H54 (cell line): ENCODE measurements around the gene UCMA.

ENCODE experiments used
- DNase-seq: peaks from one replicate; pipeline ENCODE4 v3.0.0; 2011; ENCODE audit warnings: low spot score, mixed read lengths; ENCODE audit not compliant: insufficient read length
- FAIRE-seq: peaks from 3 replicates; lab custom pipeline; 2011; peaks lifted over from hg19 to GRCh38; lab: Jason Lieb, UNC
- POLR2A ChIP-seq: IDR thresholded peaks from 2 replicates; pipeline ENCODE4 v1.6.1; 2011; ENCODE audit warnings: low read depth, mild to moderate bottlenecking, low read length

UCMA gene

GRCh38 chr10:13188593-13188992, 45.6 kb downstream of the UCMA start:
- FAIRE-seq (no peak), DNase-seq (no peak)
- no peak for TF ChIP-seq POLR2A

DNA sequence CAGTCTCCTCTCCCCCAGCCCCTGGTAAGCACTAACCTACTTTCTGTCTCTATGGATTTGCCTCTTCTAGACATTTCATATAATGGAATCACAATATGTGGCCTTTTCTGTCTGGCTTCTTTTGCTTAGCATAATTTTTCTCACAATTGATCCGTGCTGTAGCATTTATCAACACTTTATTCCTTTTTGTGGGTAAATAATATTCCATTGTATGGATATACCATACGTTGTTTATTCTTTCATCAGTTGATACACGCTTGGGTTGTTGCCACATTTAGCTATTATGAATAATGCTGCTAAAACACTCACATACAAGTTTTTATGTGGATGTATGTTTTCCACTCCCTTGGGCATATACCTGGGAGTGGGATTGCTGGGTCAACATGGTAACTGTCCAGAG, 47.0 kb downstream of the UCMA start:
- FAIRE-seq (no peak), DNase-seq (no peak)
- no peak for TF ChIP-seq POLR2A

GRCh38 chr10:13184730-13185514, 49.3 kb downstream of the UCMA start:
- TF ChIP-seq POLR2A: no peak
- FAIRE-seq (no peak), DNase-seq (no peak)

DNA sequence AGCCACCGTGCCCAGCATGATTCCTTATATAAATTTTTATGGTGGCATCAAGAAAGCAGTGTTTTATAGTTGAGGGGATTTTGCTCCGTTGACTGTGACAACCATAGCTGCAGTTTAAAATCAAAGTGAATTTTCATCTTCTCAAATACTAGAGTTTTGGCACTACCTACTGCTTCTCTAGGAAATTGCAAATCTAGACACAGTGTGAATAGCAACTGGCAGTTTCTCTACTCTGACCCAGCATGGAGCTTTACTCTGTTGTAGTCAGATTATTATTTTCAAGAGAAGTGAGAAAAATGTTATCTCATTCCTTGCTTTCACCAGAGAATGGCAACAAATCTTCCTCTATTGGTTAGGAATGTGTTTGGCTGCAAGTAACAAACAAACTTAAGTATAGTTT, 49.9 kb downstream of the UCMA start:
- FAIRE-seq: no peak
- no peak for DNase-seq
- TF ChIP-seq POLR2A: no peak

DNA sequence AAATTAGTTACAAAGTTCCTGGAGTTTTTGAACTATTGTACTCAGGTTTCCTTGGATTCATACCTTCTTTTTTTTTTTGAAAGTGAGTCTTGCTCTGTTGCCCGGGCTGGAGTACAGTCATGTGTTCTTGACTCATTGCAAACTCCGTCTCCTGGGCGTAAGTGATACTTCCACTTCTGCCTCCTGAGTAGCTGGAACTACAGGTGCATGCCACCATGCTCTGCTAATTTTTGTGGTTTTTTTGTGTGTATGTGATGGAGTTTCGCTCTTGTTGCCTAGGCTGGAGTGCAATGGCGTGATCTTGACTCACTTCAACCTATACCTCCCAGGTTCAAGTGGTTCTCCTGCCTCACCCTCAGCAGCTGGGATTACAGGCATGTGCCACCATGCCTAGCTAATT, 50.5 kb downstream of the UCMA start:
- no peak for FAIRE-seq
- no peak for TF ChIP-seq POLR2A

DNA sequence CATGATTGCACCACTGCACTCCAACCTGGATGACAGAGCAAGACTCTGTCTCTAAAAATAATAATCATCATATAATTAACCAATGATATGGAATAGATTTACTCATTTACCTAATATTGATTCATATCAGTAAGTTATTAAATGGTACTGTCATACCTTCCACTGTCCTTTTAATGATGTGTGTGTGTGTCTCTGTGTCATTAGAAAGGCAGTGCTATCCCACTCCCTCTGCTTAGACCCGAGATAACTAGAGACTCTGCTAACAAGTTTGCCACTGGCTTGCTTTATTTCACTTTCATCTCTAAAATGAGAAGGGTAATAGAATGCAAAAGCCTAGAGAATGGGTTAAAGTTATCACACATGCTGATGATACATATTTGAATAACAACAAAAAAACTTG, 51.8 kb downstream of the UCMA start:
- DNase-seq: no peak
- FAIRE-seq: no peak
- no peak for TF ChIP-seq POLR2A

More for the DNA sequence above, 50.5 kb downstream of the UCMA start:
- no peak for DNase-seq

DNA sequence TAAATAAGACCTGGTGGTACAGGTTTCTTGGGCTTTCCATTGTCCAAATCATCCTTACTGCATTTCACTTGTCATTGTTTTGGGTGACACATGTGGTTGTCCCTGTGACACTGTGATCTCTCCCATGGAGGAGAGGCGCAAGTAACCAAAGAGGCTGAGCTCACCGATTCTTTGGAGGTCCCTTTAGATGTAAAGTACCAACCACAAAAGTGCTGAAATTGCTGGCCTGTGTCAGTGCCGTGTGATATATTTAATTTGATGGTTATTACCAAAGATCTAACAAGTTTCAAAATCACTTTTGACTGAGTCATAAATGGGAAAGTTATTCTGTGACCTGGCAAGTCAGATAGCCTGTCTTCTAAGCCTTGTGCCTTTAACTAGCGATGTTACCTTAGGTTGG, 53.4 kb downstream of the UCMA start:
- TF ChIP-seq POLR2A: no peak
- FAIRE-seq (no peak), DNase-seq (no peak)

GRCh38 chr10:13173616-13174015, 60.6 kb downstream of the UCMA start:
- no peak for TF ChIP-seq POLR2A
- no peak for DNase-seq
- FAIRE-seq: no peak
